Fibroblast of skin of left quadriceps (primary cell): ENCODE data around the gene VOPP1.
"Not testable (repeated sequence)": the region's sequence is repeated elsewhere in the genome, so short reads cannot be mapped to it uniquely, and the experiment has no call there.

Source experiments
- DNase-seq, 2 experiments: peaks; one replicate each; pipeline ENCODE4 v3.0.0-alpha.2; 2013; ENCODE audit warnings: low read depth in 2 of 2

The VOPP1 gene

DNA sequence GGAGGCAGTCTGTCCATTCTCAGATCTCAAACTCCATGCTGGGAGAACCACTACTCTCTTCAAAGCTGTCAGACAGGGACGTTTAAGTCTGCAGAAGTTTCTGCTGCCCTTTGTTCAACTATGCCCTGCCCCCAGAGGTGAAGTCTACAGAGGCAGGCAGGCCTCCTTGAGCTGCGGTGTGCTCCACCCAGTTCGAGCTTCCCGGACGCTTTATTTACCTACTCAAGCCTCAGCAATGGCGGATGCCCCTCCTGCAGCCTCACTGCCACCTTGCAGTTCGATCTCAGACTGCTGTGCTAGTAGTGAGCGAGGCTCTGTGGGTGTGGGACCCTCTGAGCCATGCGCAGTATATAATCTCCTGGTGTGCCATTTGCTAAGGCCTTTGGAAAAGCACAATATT lies 10.4 kb upstream of the VOPP1 start:
- DNase-seq: not testable (repeated sequence)

DNA sequence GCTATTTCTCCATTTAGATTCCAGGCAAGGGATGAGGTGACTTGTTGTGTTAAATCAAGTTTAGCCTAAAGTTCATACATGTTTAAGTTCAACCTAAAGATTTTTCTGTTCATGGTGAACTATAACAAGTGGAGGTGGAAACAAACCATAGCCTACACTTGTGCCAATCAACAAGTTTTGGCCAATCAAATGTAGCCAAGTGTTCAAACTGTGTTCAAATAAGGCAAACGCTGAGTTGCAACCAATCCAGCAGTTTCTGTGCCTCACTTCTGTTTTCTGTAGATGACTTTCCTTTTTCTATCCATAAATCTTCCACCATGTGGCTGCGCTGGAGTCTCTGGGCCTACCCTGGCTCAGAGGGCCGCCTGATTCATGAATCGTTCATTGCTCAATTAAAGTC lies 4.5 kb upstream of the VOPP1 start:
- DNase-seq: no peak

GRCh38 chr7:55575733-55576132 lies 3.4 kb upstream of the VOPP1 start:
- no peak for DNase-seq

DNA sequence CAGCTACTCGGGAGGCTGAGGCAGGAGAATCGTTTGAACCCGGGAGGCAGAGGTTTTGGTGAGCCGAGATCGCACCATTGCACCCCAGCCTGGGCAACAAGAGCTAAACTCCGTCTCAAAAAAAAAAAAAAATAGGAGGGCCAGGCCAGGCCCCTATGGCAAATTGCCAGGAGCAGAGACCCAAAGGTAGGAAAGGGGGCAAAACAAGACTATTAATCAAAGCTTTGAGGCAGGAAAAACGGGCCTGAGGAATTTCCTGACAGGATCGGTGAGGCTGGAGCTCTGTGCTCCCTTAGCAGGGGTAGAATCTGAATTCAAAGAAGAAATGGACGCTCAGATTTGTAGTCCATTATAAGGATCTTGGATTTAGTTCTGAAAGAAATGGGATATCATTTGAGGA lies 2.8 kb upstream of the VOPP1 start:
- DNase-seq: no peak

DNA sequence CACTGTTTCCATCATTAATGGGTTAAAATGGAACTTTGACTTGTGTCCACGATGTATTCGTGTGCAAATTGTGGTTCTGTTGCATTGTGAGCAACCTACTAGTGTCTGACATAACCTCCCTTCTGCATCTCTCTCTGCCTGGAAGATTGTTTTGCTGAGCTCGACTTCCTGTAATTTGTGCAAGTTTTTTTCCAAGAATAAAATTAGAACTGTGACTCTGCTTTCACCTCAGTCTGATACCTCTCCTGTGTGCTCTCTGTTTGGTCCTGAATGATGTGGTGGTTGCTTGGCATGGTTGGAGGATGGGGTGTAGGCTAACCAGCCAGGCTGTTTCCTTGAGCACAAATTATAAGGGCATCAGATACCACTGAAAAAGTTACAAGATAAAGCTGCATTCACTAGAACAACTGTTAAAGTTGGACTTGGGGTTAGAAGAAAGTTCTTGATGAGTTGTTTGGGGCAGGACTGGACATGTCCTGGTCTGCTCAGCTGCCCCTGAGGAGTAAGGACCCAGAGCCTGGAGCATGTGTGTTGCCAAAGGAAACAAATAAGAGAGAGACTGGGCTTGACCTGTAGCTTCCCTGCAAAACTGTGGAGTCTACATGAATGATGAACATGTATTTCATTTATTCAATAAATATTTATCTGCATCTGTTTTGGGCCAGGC lies 1.9 kb upstream of the VOPP1 start:
- DNase-seq: no peak

DNA sequence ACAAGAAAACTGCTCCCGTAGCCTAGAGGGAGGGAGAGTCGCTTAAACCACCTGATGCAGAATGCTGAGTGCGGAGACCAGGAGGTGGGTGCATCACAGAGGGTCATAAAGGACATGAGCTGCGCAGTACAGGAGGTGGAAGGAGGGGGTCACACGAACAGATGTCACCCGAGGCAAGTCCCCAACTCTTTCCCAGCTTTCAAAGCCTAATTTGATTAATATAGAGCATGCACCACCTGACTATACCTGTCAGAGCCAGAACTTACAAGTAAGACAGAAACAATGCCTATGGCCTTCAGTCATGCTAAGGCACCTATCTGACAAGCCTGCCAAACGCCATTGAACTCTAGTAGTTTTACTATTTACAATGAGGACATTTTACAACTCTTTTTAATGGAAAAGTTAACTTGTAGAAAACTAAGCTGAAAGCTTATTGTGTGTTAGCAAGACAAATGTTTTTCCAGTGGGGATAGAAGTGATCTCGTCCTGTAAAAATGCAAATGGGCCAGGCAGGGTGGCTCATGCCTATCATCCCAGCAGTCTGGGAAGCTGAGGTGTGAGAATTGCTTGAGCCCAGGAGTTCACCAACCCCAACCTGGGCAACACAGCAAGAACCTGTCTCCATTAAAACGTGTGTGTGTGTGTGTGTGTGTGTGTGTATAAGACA lies 1.1 kb upstream of the VOPP1 start:
- no peak for DNase-seq

DNA sequence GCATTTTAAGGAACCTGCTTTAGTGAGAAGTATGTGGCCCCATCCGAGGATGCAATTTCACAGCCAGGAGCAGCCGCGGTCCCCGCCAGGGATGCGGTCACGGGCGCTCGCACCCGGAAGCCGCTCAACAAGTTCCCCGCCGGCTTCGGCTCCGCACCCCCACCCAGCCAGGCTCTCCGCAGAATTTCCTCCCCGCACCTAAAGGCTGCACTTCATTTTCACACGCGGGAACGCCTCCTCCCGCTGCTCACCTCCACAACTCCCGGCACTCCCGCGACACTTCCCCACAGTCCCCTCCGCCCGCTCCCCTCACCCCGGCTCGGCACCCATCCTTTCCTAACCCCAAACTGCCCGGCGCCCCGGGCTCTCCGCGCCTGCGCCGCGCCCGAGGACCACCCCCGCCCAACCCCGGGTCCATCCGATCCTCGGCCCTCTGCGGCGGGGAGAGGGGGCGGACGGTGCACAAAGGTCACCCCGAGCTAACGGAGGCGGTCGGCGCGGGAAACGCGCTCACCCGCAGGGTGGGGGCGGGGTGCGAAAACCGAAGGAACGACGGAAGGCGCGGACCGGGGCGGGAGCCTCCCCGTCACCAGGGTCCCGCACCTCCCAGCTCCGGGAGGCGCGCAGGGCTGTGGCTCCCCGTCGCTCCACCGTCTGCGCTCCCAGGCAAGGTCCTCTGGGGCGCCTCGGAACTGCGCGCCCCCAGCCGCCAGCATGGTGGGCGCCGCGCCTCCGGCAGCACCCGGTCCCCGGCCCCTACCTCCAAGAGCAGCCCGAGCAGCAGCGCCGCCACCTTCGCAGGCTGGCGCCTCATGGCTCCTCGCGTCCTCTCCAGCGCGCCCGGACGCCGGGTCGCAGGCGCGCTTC lies 558 bp downstream of the VOPP1 start:
- no peak for DNase-seq

GRCh38 chr7:55570939-55571338 lies 1.4 kb downstream of the VOPP1 start:
- peak; percentile 68 to 75 for DNase-seq

DNA sequence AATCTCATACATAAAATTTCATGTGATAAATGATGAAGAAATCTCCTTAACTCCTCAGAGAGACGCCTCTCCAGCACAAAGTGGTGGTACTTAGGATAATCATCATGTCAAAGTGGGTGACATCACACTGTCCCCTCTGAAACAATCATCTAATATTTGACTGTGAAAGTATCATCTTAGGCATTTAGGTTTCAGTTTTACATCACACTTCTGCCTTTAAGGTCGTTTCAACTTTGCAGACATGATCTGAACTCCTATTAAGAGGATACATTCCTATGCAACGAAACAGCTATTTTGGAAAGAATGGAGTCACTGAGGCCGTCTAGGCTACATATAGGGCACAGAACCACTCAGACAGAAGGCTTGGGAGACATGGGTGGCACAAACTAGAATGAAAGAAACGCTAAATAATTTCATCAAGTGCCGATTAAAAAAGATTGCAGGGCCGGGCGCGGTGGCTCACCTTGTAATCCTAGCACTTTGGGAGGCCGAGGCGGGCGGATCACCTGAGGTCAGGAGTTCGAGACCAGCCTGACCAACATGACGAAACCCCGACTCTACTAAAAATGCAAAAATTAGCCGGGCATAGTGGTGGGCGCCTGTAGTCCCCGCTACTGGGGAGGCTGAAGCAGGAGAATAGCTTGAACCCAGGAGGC lies 2.0 kb downstream of the VOPP1 start:
- no peak for DNase-seq

DNA sequence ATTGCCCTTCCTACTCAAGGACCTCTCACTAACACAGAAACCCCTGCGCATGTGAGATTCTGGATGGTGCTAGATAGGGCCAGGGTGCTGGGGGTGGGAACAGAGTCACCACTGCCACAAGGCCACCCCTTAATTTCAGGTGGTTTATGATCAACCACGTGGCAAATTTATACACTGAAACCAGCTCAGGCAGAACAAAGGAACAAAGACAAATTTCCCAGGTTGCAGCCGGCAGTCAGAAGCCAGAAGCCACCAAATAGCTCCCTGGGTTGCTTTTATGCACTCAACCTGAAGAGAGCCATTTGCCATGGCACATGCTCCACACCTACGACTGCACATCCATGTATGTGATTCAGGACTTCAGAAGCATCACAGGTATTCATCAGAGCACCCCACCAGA lies 2.5 kb downstream of the VOPP1 start:
- DNase-seq: no peak

DNA sequence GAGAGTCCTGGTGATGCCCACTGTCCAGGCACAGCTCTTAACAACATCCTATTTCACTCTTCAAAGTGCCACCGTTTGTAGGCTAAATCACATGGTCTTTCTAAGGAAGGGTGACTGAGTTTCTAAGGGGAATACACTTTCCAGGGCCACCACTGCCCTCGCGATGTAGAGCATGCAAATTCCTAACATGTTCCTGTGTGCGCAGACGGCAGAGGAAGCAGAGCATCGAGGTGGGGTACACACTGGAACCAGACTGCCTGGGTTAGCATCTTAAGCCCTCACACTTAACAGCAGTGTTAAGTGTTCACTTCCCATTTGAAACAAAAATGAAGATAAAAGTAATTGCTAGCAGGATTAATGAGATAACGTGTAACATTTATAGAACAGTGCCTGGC lies 3.0 kb downstream of the VOPP1 start:
- DNase-seq: no peak

DNA sequence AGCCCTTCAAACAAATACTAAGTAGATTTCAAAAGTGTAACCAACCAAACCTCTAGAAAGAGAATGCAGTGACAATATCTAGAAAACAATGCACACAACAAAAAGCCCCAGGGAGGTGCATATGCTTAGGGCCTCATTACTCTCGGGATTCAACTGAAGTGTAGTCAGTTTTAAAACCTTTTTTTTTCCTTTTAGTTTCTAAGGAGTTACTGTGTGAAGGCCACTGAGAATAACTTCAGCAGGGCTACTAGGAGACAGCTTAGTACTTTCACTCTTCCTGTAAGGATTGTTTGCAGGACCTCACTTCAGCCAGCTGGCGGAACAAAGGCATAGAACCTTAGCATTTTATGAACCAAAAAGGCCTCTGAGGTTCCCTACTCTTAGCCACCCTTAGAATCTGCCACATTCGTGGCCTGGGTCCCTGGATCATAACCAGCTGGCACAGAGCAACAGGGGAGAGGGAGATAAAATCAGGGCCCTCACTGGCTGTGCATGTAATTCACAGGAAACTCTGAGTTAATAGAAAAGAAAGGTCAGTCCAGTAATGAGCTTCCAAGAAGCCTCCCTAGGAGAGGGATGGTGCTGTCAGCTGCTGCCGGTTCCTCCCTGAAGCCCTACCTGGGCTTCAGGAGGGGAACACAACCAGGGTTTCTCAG lies 3.6 kb downstream of the VOPP1 start:
- DNase-seq: no peak

- no peak for DNase-seq
Measured at GRCh38 chr7:55567571-55567970, 4.7 kb downstream of the VOPP1 start.

DNA sequence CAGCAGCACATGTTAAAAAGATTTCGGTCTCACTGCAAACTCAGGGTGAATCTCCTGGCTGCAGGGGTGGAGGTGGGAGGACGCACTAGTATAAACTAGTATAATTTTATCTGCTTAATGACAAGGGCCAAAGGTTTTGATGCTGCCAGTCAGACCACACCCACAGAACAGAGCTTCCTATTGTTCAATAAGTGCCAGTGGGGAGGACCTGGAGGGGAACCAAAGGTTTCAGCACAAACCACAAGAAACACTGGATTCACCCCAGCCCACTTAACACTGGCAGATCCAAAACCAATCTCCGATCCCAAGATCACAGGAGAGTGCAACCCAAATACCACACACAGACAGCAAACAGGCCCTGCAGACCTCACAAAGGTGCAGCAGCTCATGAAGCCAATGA lies 6.6 kb downstream of the VOPP1 start:
- DNase-seq: no peak

DNA sequence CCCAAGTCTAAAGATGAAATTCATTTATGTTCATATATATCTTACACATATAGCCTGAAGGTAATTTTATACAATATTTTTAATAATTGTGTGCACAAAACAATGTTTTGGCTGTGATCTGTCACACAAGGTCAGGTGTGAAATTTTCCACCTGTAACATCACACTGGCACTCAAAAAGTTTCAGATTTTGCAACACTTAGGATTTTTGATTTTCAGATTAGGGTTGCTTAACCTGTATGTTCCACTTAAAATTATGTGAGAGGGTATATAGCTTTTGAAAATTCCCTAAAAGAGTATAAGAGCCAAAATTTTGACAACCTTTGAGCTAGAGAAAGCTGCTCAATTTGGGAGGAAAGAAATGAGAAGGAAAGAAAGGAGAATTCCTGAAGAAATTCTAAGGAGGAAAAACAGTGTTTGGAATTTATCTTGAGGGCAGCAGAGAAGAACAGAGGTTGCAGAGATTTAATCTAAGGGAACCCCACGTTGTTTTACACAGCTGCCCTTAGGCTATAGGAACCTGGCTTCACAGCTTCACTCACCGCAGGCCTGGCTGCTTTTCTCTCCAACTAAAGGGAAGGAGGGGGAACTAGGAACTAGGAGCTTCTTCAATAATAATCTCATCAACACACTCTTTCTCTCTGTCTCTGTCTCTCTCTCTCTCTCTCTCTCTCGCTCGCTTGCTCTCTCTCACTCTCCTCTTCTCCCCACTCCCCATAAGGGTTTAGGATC lies 8.5 kb downstream of the VOPP1 start:
- no peak for DNase-seq

GRCh38 chr7:55561690-55562089 lies 10.6 kb downstream of the VOPP1 start:
- no peak for DNase-seq

GRCh38 chr7:55558962-55559920 lies 13.1 kb downstream of the VOPP1 start:
- no peak for DNase-seq

- DNase-seq: no peak
Measured at GRCh38 chr7:55557666-55558188, 14.6 kb downstream of the VOPP1 start.

GRCh38 chr7:55556492-55556891 lies 15.8 kb downstream of the VOPP1 start:
- no peak for DNase-seq

GRCh38 chr7:55556031-55556430 lies 16.3 kb downstream of the VOPP1 start:
- DNase-seq: no peak
